H9 (cell line): ENCODE results near the gene FHOD3. TPM values are rescaled to one million over a fixed set of nuclear protein-coding genes. Genes with fewer than 3 reads are reported as not detected.

Experiments used
- DNase-seq: peaks from one replicate; pipeline ENCODE4 v3.0.0-alpha.2; 2017
- H2AFZ ChIP-seq: one replicate; pipeline ENCODE4 v1.6.1; 2013; ENCODE audit warnings: mild to moderate bottlenecking, low read length, control low read depth, moderate library complexity
- H2AK5ac ChIP-seq: 2 replicates; pipeline ENCODE4 v1.6.1; 2013; ENCODE audit warnings: low read length, control low read depth, mixed read lengths; ENCODE audit not compliant: insufficient read length
- H2BK120ac ChIP-seq: one replicate; pipeline ENCODE4 v1.6.1; 2013; ENCODE audit warnings: low read depth, mild to moderate bottlenecking, low read length, control low read depth, inconsistent platforms; ENCODE audit not compliant: poor library complexity, severe bottlenecking
- H2BK12ac ChIP-seq: 2 replicates; pipeline ENCODE4 v1.6.1; 2013; ENCODE audit warnings: low read length, control low read depth, mixed read lengths, low read depth; ENCODE audit not compliant: insufficient read length
- H2BK15ac ChIP-seq: 2 replicates; pipeline ENCODE4 v1.6.1; 2013; ENCODE audit warnings: low read depth, low read length, control low read depth
- H2BK20ac ChIP-seq: one replicate; pipeline ENCODE4 v1.6.1; 2013; ENCODE audit warnings: low read depth, mild to moderate bottlenecking, low read length, control low read depth, inconsistent platforms; ENCODE audit not compliant: poor library complexity, severe bottlenecking
- H2BK5ac ChIP-seq: 2 replicates; pipeline ENCODE4 v1.6.1; 2013; ENCODE audit warnings: low read length, control low read depth, mixed read lengths; ENCODE audit not compliant: insufficient read length
- H3K14ac ChIP-seq: 2 replicates; pipeline ENCODE4 v1.6.1; 2013; ENCODE audit warnings: low read length, control low read depth; ENCODE audit not compliant: insufficient read depth
- H3K18ac ChIP-seq: 2 replicates; pipeline ENCODE4 v1.6.1; 2013; ENCODE audit warnings: low read depth, mild to moderate bottlenecking, mixed read lengths, low read length, control low read depth; ENCODE audit not compliant: insufficient read length
- H3K23ac ChIP-seq: 2 replicates; pipeline ENCODE4 v1.6.1; 2013; ENCODE audit warnings: low read length, control low read depth, mixed read lengths, low read depth; ENCODE audit not compliant: insufficient read length
- H3K23me2 ChIP-seq: 2 replicates; pipeline ENCODE4 v1.6.1; 2013; ENCODE audit warnings: low read depth, mild to moderate bottlenecking, mixed read lengths, low read length, control low read depth; ENCODE audit not compliant: insufficient read length, poor library complexity, severe bottlenecking
- H3K27ac ChIP-seq: 2 replicates; pipeline ENCODE4 v1.5.1; 2013; ENCODE audit warnings: low read length, control low read depth, mixed read lengths, low read depth; ENCODE audit not compliant: insufficient read length
- H3K27me3 ChIP-seq: 2 replicates; pipeline ENCODE4 v1.6.1; 2013; ENCODE audit warnings: low read length, control low read depth, inconsistent platforms; ENCODE audit not compliant: insufficient read depth
- H3K4ac ChIP-seq: 2 replicates; pipeline ENCODE4 v1.6.1; 2013; ENCODE audit warnings: low read depth, mild to moderate bottlenecking, control low read depth, inconsistent platforms, low read length, moderate library complexity
- H3K4me1 ChIP-seq: 2 replicates; pipeline ENCODE4 v1.6.1; 2013; ENCODE audit warnings: low read length, control low read depth, inconsistent platforms; ENCODE audit not compliant: insufficient read depth
- H3K4me2 ChIP-seq: 2 replicates; pipeline ENCODE4 v1.6.1; 2013; ENCODE audit warnings: low read length, control low read depth, mixed read lengths; ENCODE audit not compliant: insufficient read length, insufficient read depth
- H3K56ac ChIP-seq: 2 replicates; pipeline ENCODE4 v1.6.1; 2013; ENCODE audit warnings: low read depth, mild to moderate bottlenecking, mixed read lengths, low read length, control low read depth; ENCODE audit not compliant: insufficient read length
- H3K79me1 ChIP-seq: 2 replicates; pipeline ENCODE4 v1.6.1; 2013; ENCODE audit warnings: low read depth, mild to moderate bottlenecking, moderate library complexity, low read length, control low read depth, inconsistent platforms; ENCODE audit not compliant: insufficient read depth, poor library complexity, severe bottlenecking
- H3K79me2 ChIP-seq: 2 replicates; pipeline ENCODE4 v1.6.1; 2013; ENCODE audit warnings: low read length, control low read depth, inconsistent platforms; ENCODE audit not compliant: insufficient read depth
- H3K9ac ChIP-seq: 2 replicates; pipeline ENCODE4 v1.6.1; 2013; ENCODE audit warnings: low read length, control low read depth, mixed read lengths; ENCODE audit not compliant: insufficient read length; ENCODE audit errors: extremely low read depth
- H3K9me3 ChIP-seq: one replicate; pipeline ENCODE4 v1.6.1; 2013; ENCODE audit warnings: low read depth, low read length, inconsistent platforms; ENCODE audit not compliant: control insufficient read depth
- H3T11ph ChIP-seq: one replicate; pipeline ENCODE4 v1.6.1; 2013; ENCODE audit warnings: mild to moderate bottlenecking, low read length, control low read depth, inconsistent platforms
- H4K20me1 ChIP-seq: one replicate; pipeline ENCODE4 v1.6.1; 2013; ENCODE audit not compliant: control insufficient read depth, insufficient read length, insufficient read depth
- H4K5ac ChIP-seq: 2 replicates; pipeline ENCODE4 v1.6.1; 2013; ENCODE audit warnings: low read depth, mild to moderate bottlenecking, mixed read lengths, low read length, control low read depth; ENCODE audit not compliant: insufficient read length
- H4K8ac ChIP-seq: replicated peaks from 2 replicates; pipeline ENCODE4 v1.6.1; 2013; ENCODE audit warnings: low read length, control low read depth, mixed read lengths, low read depth; ENCODE audit not compliant: insufficient read length
- H4K91ac ChIP-seq: 2 replicates; pipeline ENCODE4 v1.6.1; 2013; ENCODE audit warnings: low read depth, mild to moderate bottlenecking, moderate library complexity, mixed read lengths, low read length, control low read depth; ENCODE audit not compliant: insufficient read length
- H3K27ac Mint-ChIP-seq, 3 experiments: 2 replicates in 2 of 3; 3 replicates in 1 of 3; pipeline ENCODE4 v1.8.0; 2020 to 2021; ENCODE audit warnings: mixed read lengths in 3 of 3, mild to moderate bottlenecking in 1 of 3, moderate library complexity in 1 of 3
- H3K27me3 Mint-ChIP-seq: 2 replicates; pipeline ENCODE4 v1.8.0; 2021; ENCODE audit warnings: low read depth, mild to moderate bottlenecking, moderate library complexity, mixed read lengths
- H3K36me3 Mint-ChIP-seq, 3 experiments: 2 replicates in 2 of 3; 3 replicates in 1 of 3; pipeline ENCODE4 v1.8.0; 2020 to 2021; ENCODE audit warnings: low read depth in 3 of 3, mixed read lengths in 3 of 3; ENCODE audit not compliant: insufficient read depth in 1 of 3
- H3K4me1 Mint-ChIP-seq, 2 experiments: 2 replicates each; pipeline ENCODE4 v1.8.0; 2020; ENCODE audit warnings: mixed read lengths in 2 of 2
- H3K4me3 Mint-ChIP-seq, 2 experiments: 2 replicates in 1 of 2; 3 replicates in 1 of 2; pipeline ENCODE4 v1.8.0; 2020 to 2021; ENCODE audit warnings: mild to moderate bottlenecking in 2 of 2, mixed read lengths in 2 of 2, moderate library complexity in 1 of 2
- H3K9me3 Mint-ChIP-seq, 2 experiments: 2 replicates in 1 of 2; 3 replicates in 1 of 2; pipeline ENCODE4 v1.8.0; 2020; ENCODE audit warnings: mild to moderate bottlenecking in 2 of 2, mixed read lengths in 2 of 2, moderate library complexity in 1 of 2
- WGBS: extraction: QIAGEN DNeasy Blood & Tissue Kit; methylation state at CpG from one replicate; pipeline ENCODE4 v1.1.7; 2013; ENCODE audit warnings: missing lambda C conversion rate, low lambda C conversion rate, mixed read lengths; ENCODE audit not compliant: insufficient read length; ENCODE audit errors: extremely low coverage; 5-methylcytosine and 5-hydroxymethylcytosine counted together
- total RNA-seq: library from RNA; stranded (reverse); gene quantifications from 2 replicates; pipeline ENCODE4 v1.2.1, GENCODE V29; 2021
- TF ChIP-seq, protein P1 (sequence below): fragments of 200-600 bp; sonication (generic); conservative IDR thresholded peaks from 3 replicates; pipeline ENCODE4 v1.8.0; 2021; ENCODE audit warnings: antibody characterized with exemption, mild to moderate bottlenecking

FHOD3 gene
- total RNA-seq, 1 experiment from 2014 or later, result 8.0 TPM

- Histone ChIP-seq H3K4me1 (no peaks in the 10 kb centered on the region), H3K9me3 (no peaks in the 10 kb centered on the region), H4K5ac (no peak overlapping the region), H3K14ac (no peak overlapping the region), H2BK15ac (no peak overlapping the region), H3K27ac (no peak overlapping the region), H2AK5ac (no peak overlapping the region), H2BK5ac (no peak overlapping the region), H4K8ac (no peak overlapping the region), H4K91ac (no peak overlapping the region), H3K4me2 (no peak overlapping the region), H3T11ph (no peak overlapping the region), H3K79me2 (no peaks in the 10 kb centered on the region), H3K27me3 (no peaks in the 10 kb centered on the region), H3K79me1 (no peaks in the 10 kb centered on the region), H2AFZ (no peak overlapping the region), H3K18ac (no peak overlapping the region), H3K23ac (no peak overlapping the region), H2BK20ac (no peak overlapping the region), H3K4ac (no peak overlapping the region), H4K20me1 (no peaks in the 10 kb centered on the region), H2BK120ac (no peak overlapping the region), H2BK12ac (no peak overlapping the region), H3K56ac (no peak overlapping the region), H3K23me2 (no peaks in the 10 kb centered on the region), H3K9ac (no peak overlapping the region)
- Mint-ChIP-seq H3K27ac (no peak overlapping the region), H3K4me3 (no peak overlapping the region), H3K36me3 (peaks cover 32 to 67% (median 62%) of the 10 kb centered on the region in 3 experiments; a peak in 6 of 7 replicates), H3K4me1 (0 out of 4 replicates have a peak, but pooled peaks cover 0 to 4% of the 10 kb centered on the region in 2 experiments), H3K27me3 (no peaks in the 10 kb centered on the region), H3K9me3 (no peaks in the 10 kb centered on the region)
- TF ChIP-seq, protein P1, sequence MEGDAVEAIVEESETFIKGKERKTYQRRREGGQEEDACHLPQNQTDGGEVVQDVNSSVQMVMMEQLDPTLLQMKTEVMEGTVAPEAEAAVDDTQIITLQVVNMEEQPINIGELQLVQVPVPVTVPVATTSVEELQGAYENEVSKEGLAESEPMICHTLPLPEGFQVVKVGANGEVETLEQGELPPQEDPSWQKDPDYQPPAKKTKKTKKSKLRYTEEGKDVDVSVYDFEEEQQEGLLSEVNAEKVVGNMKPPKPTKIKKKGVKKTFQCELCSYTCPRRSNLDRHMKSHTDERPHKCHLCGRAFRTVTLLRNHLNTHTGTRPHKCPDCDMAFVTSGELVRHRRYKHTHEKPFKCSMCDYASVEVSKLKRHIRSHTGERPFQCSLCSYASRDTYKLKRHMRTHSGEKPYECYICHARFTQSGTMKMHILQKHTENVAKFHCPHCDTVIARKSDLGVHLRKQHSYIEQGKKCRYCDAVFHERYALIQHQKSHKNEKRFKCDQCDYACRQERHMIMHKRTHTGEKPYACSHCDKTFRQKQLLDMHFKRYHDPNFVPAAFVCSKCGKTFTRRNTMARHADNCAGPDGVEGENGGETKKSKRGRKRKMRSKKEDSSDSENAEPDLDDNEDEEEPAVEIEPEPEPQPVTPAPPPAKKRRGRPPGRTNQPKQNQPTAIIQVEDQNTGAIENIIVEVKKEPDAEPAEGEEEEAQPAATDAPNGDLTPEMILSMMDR, result no peak
- DNase-seq, result no peak
- no CpG with 5 or more reads among the region's 2 CpGs for WGBS
These were observed 511.2 kb downstream of the FHOD3 start for GRCh38 chr18:36808681-36809080.
